PC-3 (cell line): Measurements from ENCODE around the gene PSMB7. TPM values are rescaled to one million over a fixed set of nuclear protein-coding genes. Genes with fewer than 3 reads are reported as not detected.
A peak's percentile ranks its signal among the peaks of the same experiment; 100 is the strongest.

Experiments
- ATAC-seq: fragments of 200-7000 bp; cut with Tn5 transposase; 2 replicates; pipeline ENCODE4 v1.9.1; 2020; ENCODE audit warnings: mild to moderate bottlenecking, moderate library complexity
- BruUV-seq: library from RNA; stranded (reverse); fragments of 400-500 nt; replicated peaks from 2 replicates; lab custom pipeline; 2021; lab: Mats Ljungman, UMichigan
- CTCF ChIA-PET: fragments of 300-600 bp; sonication (Branson Sonifier 250); formaldehyde crosslinking; loops from one replicate; lab custom pipeline; 2022; ENCODE audit warnings: antibody characterized with exemption; lab: Charles Lee
- POLR2A ChIA-PET: fragments of 300-600 bp; sonication (Branson Sonifier 250); formaldehyde crosslinking; loops from one replicate; lab custom pipeline; 2022; ENCODE audit warnings: antibody characterized with exemption; ENCODE audit not compliant: unreplicated experiment; lab: Charles Lee
- DNase-seq: peaks from one replicate; pipeline ENCODE4 v3.0.0-alpha.2; 2015
- H2AFZ ChIP-seq: fragments of 300-600 bp; sonication (generic); 2 replicates; pipeline ENCODE4 v1.6.0; 2016; ENCODE audit warnings: antibody characterized with exemption, low read length
- H3F3A ChIP-seq: fragments of 300-600 bp; sonication (generic); one replicate; pipeline ENCODE4 v1.6.0; 2017; ENCODE audit warnings: antibody characterized with exemption, low read length, control low read depth, mild to moderate bottlenecking; ENCODE audit not compliant: unreplicated experiment
- H3K27ac ChIP-seq: fragments of 300-600 bp; sonication (generic); 2 replicates; pipeline ENCODE4 v1.5.1; 2016; ENCODE audit warnings: mild to moderate bottlenecking, low read length
- H3K27me3 ChIP-seq: fragments of 300-600 bp; sonication (generic); 2 replicates; pipeline ENCODE4 v1.6.1; 2016; ENCODE audit warnings: low read length, mixed read lengths
- H3K36me3 ChIP-seq: fragments of 300-600 bp; sonication (generic); 2 replicates; pipeline ENCODE4 v1.6.1; 2016; ENCODE audit warnings: low read depth, mixed run types, low read length, mixed read lengths
- H3K4me1 ChIP-seq: fragments of 300-600 bp; sonication (generic); 2 replicates; pipeline ENCODE4 v1.5.1; 2016; ENCODE audit warnings: low read length; ENCODE audit not compliant: insufficient read depth
- H3K4me2 ChIP-seq: fragments of 300-600 bp; sonication (generic); 2 replicates; pipeline ENCODE4 v1.6.0; 2016; ENCODE audit warnings: low read length
- H3K4me3 ChIP-seq: fragments of 300-600 bp; sonication (generic); 2 replicates; pipeline ENCODE4 v1.5.1; 2016; ENCODE audit warnings: mild to moderate bottlenecking, low read length, mixed read lengths
- H3K79me2 ChIP-seq: fragments of 300-600 bp; sonication (generic); 2 replicates; pipeline ENCODE4 v1.6.1; 2017; ENCODE audit warnings: low read length, mixed read lengths
- H3K9ac ChIP-seq: fragments of 300-600 bp; sonication (generic); 2 replicates; pipeline ENCODE4 v1.6.0; 2016; ENCODE audit warnings: mild to moderate bottlenecking, low read length
- H3K9me2 ChIP-seq: fragments of 300-600 bp; sonication (generic); replicated peaks from 2 replicates; pipeline ENCODE4 v1.6.1; 2016; ENCODE audit warnings: mixed run types, low read length, mixed read lengths
- H3K9me3 ChIP-seq: fragments of 300-600 bp; sonication (generic); 2 replicates; pipeline ENCODE4 v1.6.1; 2016; ENCODE audit warnings: low read length, mixed read lengths
- H4K20me1 ChIP-seq: fragments of 300-600 bp; sonication (generic); 2 replicates; pipeline ENCODE4 v1.6.1; 2016; ENCODE audit warnings: low read length, mixed read lengths
- EZH2 ChIP-seq: fragments of 300-600 bp; sonication (generic); IDR thresholded peaks from one replicate; pipeline ENCODE4 v1.6.1; 2017; ENCODE audit warnings: antibody characterized with exemption, mild to moderate bottlenecking, low read length; ENCODE audit not compliant: unreplicated experiment
- EZH2phosphoT487 ChIP-seq: fragments of 300-600 bp; sonication (generic); IDR thresholded peaks from 2 replicates; pipeline ENCODE4 v1.6.1; 2018; ENCODE audit warnings: mild to moderate bottlenecking, antibody characterized with exemption, low read length, borderline replicate concordance
- intact Hi-C: fragments of 100-400 bp; cut with micrococcal nuclease; formaldehyde crosslinking; loops from 2 replicates; pipeline ENCODE4 v1.9.0; 2023
- total RNA-seq: library from RNA; depleted of rRNA; stranded (reverse); fragments of >200 nt; gene quantifications from 2 replicates; pipeline ENCODE4 v1.2.3, GENCODE V29; 2014
- TF ChIP-seq, protein P1 (sequence below): fragments of 300-600 bp; sonication (generic); conservative IDR thresholded peaks from 2 replicates; pipeline ENCODE4 v1.5.1; 2017; ENCODE audit warnings: antibody characterized with exemption, low read depth, mild to moderate bottlenecking, low read length

The PSMB7 gene
- total RNA-seq, 1 experiment from 2014 or later, result 372 TPM

DNA sequence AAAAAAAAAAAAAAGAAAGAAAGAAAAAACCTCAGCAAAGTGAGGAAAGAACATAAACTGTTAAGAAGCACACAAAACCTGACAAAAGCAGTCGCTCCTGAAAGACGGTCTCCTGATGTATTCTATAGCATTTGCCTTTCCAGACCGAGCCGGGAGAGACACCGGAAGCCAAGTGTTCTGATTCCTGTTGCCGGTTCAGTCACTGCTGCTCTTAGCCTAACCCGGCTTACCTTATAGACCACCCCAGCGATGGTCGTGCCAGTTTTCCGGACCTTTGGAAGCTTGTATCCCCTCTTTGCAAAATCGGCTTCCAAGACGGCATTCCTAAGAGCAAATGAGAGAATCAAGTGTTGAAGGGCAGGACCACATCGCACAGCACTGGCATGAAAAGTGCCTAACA lies 630 bp downstream of the PSMB7 start:
- peak overlapping the region; percentile 97 for H3K4me2 ChIP-seq
- peaks cover 41% of the 10 kb centered on the region for H3K36me3 ChIP-seq
- DNase-seq (no peak), ATAC-seq (no peak)
- intact Hi-C loops, result no loop called here
- TF ChIP-seq EZH2, result no peak
- TF ChIP-seq, protein P1, sequence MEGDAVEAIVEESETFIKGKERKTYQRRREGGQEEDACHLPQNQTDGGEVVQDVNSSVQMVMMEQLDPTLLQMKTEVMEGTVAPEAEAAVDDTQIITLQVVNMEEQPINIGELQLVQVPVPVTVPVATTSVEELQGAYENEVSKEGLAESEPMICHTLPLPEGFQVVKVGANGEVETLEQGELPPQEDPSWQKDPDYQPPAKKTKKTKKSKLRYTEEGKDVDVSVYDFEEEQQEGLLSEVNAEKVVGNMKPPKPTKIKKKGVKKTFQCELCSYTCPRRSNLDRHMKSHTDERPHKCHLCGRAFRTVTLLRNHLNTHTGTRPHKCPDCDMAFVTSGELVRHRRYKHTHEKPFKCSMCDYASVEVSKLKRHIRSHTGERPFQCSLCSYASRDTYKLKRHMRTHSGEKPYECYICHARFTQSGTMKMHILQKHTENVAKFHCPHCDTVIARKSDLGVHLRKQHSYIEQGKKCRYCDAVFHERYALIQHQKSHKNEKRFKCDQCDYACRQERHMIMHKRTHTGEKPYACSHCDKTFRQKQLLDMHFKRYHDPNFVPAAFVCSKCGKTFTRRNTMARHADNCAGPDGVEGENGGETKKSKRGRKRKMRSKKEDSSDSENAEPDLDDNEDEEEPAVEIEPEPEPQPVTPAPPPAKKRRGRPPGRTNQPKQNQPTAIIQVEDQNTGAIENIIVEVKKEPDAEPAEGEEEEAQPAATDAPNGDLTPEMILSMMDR, result no peak
- TF ChIP-seq EZH2phosphoT487, result no peak
- no TSS peak for BruUV-seq
- CTCF ChIA-PET, result no interaction called here
- peaks cover 39% of the 10 kb centered on the region for H3K4me1 ChIP-seq
- peak overlapping the region; percentile 93 for H3K9ac ChIP-seq
- H3K9me3 ChIP-seq, result no peaks in the 10 kb centered on the region
- peaks cover 15% of the 10 kb centered on the region for H3F3A ChIP-seq
- POLR2A ChIA-PET, result no interaction called here
- H3K79me2 ChIP-seq, result peaks cover 51% of the 10 kb centered on the region
- no peaks in the 10 kb centered on the region for H3K27me3 ChIP-seq
- peak overlapping the region; percentile 83 for H3K4me3 ChIP-seq
- H3K9me2 ChIP-seq, result no peaks in the 10 kb centered on the region
- H2AFZ ChIP-seq, result no peak overlapping the region
- H3K27ac ChIP-seq, result peak overlapping the region; percentile 79
- H4K20me1 ChIP-seq, result peaks cover 12% of the 10 kb centered on the region

DNA sequence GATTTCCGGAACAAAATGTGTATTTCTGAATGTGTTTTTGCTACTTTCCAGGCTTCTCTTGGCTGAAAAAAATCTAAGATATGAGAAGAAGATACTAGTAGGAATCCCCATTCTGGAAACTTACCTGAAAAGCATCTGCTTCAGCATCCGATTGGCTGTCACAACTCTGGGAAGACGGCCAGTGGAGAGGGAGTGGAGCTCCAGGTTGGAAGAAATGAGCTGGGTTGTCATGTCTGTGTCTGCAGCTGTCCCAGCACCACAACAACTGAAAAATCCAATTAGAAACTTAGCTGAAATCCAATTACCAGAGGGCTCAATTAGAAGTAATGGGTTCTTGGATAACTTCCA lies 3.0 kb downstream of the PSMB7 start:
- no peak overlapping the region for H2AFZ ChIP-seq
- peaks cover 75% of the 10 kb centered on the region for H3K79me2 ChIP-seq
- peak; percentile 48 for ATAC-seq
- POLR2A ChIA-PET, result interaction anchor here (1.3 kb wide), 1 partner anchor 19 kb away, joined by 3 read pairs; no protein-coding TSS in a partner anchor
- DNase-seq, result no peak
- H3K9me2 ChIP-seq, result no peaks in the 10 kb centered on the region
- no peaks in the 10 kb centered on the region for H3K27me3 ChIP-seq
- no peaks in the 10 kb centered on the region for H3K9me3 ChIP-seq
- H3K27ac ChIP-seq, result peak overlapping the region; percentile 97
- H3F3A ChIP-seq, result peaks cover 15% of the 10 kb centered on the region
- H4K20me1 ChIP-seq, result peaks cover 25% of the 10 kb centered on the region
- peaks cover 64% of the 10 kb centered on the region for H3K36me3 ChIP-seq
- CTCF ChIA-PET, result interaction anchor here (1.2 to 1.9 kb wide), 2 partner anchors 19 to 125 kb away, joined by 3 to 8 read pairs; no protein-coding TSS in a partner anchor
- peak overlapping the region; percentile 55 for H3K4me3 ChIP-seq
- intact Hi-C loops, result no loop called here
- no peak for TF ChIP-seq EZH2
- TF ChIP-seq, protein P1, result no peak
- no peak for TF ChIP-seq EZH2phosphoT487
- no TSS peak for BruUV-seq
- peak overlapping the region; percentile 97 for H3K4me2 ChIP-seq
- H3K9ac ChIP-seq, result no peak overlapping the region
- H3K4me1 ChIP-seq, result peaks cover 39% of the 10 kb centered on the region

DNA sequence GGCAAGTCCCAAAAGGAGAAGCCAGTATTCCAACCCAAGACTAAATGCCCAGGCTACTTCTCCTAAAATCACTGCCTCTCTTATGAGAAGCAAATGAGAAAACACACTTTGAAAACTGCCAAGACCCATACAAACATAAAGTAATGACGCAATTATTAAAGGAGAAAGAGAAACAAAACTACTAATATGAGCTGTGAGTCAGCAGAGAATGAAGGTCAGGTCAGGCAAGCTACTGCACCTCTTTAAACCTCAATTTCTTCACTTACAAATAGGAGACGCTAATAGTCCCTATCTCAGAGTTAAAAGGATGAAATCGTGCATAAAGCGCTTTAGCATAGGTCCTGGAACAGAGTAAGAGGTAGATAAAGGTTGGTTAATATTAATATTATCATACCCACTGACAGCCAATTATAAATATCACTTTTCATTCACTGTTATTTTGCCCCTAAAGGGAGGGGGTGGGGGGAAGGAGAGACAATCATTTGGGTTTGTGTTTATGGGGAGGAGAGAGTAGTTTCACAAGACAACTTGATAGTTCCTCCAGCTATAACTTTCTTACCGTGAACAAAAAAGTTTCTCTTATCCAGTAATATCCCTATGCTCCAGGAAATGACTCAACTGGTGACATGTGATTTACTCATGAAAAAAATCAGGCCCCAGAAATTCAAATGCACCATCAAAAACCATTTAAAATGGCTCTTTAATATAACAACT lies 3.6 kb downstream of the PSMB7 start:
- BruUV-seq, result no TSS peak
- peak; percentile 71 for ATAC-seq
- DNase-seq, result peak; percentile 64
- Histone ChIP-seq H3K4me2 (peak overlapping the region; percentile 97), H3K27me3 (no peaks in the 10 kb centered on the region), H3K4me3 (peak overlapping the region; percentile 55), H3K9ac (peak overlapping the region; percentile 65), H4K20me1 (peaks cover 25% of the 10 kb centered on the region), H2AFZ (no peak overlapping the region), H3K4me1 (peaks cover 39% of the 10 kb centered on the region), H3K27ac (peak overlapping the region; percentile 97), H3K79me2 (peaks cover 80% of the 10 kb centered on the region), H3K9me3 (no peaks in the 10 kb centered on the region), H3F3A (peaks cover 15% of the 10 kb centered on the region), H3K36me3 (peaks cover 69% of the 10 kb centered on the region), H3K9me2 (no peaks in the 10 kb centered on the region)
- CTCF ChIA-PET, result interaction anchor here (1.9 kb wide), 1 partner anchor 19 kb away, joined by 8 read pairs; no protein-coding TSS in a partner anchor
- intact Hi-C loops, result no loop called here
- POLR2A ChIA-PET, result interaction anchor here (1.3 kb wide), 1 partner anchor 19 kb away, joined by 3 read pairs; no protein-coding TSS in a partner anchor
- TF ChIP-seq, protein P1, result no peak
- TF ChIP-seq EZH2phosphoT487 (no peak), EZH2 (no peak)
